ENCODE data around the gene SLC2A5.

DNA sequence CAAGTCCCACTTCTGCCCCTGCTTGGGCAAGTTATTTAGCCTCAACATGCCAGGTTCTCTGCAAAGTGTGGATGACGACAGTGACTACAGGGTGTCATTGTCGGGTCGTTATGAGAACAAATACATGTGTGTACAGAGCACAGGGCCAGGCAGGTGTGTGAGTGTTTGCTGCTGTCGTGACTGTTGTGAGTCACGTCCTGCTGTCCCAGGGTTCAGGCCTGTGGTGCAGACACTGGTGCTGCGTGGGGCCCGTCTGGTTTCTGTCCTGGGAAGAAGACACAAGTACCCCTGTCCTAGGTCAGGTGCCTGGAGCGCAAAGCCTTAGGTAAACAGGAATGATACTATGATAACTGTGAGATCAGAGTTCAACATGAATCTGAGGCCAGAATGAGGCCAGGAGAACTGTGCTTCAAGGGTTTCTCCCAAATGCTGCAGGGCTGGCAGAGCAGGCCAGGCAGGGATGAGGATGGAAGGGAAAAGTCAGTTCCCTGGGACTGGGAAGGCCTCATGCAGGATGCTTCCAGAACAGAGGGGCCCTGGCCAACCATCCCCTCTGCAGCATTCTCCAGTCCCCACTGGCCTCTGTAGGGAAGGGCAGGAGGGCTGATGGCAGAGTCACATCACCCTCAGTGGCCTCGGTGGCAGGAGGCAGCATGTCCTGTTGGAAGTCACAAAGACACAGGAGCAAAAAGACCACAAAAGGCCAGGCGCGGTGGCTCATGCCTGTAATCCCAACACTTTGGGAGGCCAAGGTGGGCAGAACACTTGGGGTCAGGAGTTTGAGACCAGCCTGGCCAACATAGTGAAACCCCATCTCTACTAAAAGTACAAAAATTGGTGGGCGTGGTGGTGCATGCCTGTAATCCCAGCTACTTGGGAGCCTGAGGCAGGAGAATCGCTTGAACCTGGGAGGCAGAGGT lies 43.8 kb upstream of the SLC2A5 start:
- TF ChIP-seq POLR2A (IDR thresholded peaks at IDR 0.05) (no peak), CTCF (IDR thresholded peaks at IDR 0.05) (no peak)
